Epithelial cell of esophagus (primary cell): ENCODE data around the gene PUS3.

ENCODE experiments used
- DNase-seq: peaks from one replicate; pipeline ENCODE4 v3.0.0; 2010; ENCODE audit warnings: low read depth
- H3K4me3 ChIP-seq: 2 replicates; pipeline ENCODE4 v1.5.1; 2011; ENCODE audit warnings: mild to moderate bottlenecking, low read length, control low read depth
- TF ChIP-seq, protein P1 (sequence below): IDR thresholded peaks from 2 replicates; pipeline ENCODE4 v1.5.1; 2011; ENCODE audit warnings: low read depth, mild to moderate bottlenecking, low read length, control low read depth, inconsistent platforms; ENCODE audit not compliant: insufficient read depth; ENCODE audit errors: missing control alignments

Gene PUS3

DNA sequence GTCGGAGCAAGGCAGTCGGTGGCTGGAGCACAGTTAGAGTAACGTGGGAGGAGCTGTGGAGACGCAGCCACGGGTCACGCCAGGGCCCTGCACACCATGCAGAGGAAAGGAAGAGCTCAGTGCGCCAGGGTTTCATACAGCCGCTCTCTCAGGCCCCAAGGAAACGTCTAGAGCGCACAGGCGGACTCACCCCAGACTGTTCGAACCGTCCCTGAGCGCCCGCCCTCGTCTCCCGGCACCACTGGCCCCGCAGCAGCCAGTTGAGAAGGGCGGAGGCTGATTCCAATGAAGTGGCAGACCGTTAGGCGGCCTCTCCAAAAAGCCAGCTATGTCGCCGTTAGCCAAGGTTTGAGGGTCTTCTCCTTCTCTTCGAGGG, 16.0 kb downstream of the PUS3 start:
- peak; percentile 47 for DNase-seq
- peak overlapping the region; percentile 75 for H3K4me3 ChIP-seq
- TF ChIP-seq, protein P1, sequence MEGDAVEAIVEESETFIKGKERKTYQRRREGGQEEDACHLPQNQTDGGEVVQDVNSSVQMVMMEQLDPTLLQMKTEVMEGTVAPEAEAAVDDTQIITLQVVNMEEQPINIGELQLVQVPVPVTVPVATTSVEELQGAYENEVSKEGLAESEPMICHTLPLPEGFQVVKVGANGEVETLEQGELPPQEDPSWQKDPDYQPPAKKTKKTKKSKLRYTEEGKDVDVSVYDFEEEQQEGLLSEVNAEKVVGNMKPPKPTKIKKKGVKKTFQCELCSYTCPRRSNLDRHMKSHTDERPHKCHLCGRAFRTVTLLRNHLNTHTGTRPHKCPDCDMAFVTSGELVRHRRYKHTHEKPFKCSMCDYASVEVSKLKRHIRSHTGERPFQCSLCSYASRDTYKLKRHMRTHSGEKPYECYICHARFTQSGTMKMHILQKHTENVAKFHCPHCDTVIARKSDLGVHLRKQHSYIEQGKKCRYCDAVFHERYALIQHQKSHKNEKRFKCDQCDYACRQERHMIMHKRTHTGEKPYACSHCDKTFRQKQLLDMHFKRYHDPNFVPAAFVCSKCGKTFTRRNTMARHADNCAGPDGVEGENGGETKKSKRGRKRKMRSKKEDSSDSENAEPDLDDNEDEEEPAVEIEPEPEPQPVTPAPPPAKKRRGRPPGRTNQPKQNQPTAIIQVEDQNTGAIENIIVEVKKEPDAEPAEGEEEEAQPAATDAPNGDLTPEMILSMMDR, result no peak

DNA sequence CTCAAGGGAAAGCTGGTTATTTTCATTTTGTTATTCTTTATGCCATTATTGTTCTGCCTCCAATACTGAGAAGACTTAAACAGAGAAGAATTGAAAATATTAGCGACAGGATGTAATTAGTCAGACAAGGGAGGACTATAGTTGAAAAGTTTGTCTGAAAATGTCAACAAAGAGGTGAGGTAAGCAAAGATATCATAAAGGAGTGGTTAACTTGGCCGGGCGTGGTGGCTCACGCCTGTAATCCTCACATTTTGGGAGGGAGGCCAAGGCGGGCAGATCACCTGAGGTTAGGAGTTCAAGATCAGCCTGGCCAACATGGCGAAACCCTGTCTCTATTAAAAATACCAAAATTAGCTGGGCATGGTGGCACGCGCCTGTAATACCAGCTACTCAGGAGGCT, 19.6 kb downstream of the PUS3 start:
- TF ChIP-seq, protein P1, result no peak
- H3K4me3 ChIP-seq, result no peak overlapping the region
- DNase-seq, result peak; percentile 17

DNA sequence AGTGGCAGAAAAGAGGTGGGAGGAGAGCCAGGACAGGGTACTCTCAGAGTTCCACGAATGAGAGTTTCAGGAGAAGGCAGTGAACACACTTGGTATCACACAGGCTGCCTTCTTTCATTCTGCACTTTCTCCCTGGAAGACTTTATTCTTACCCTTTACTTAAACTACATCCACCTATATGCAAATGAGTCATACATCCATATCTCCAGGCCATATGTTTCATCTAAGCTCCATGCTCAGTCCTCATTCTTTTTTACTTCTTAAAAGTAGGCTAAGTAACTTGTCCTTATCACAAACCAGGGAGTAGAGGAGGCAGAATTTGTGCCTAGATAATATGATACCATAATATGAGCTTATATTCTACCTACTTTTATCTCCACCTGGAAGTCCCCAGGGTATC, 21.7 kb downstream of the PUS3 start:
- TF ChIP-seq, protein P1, result no peak
- peak; percentile 57 for DNase-seq
- no peak overlapping the region for H3K4me3 ChIP-seq

DNA sequence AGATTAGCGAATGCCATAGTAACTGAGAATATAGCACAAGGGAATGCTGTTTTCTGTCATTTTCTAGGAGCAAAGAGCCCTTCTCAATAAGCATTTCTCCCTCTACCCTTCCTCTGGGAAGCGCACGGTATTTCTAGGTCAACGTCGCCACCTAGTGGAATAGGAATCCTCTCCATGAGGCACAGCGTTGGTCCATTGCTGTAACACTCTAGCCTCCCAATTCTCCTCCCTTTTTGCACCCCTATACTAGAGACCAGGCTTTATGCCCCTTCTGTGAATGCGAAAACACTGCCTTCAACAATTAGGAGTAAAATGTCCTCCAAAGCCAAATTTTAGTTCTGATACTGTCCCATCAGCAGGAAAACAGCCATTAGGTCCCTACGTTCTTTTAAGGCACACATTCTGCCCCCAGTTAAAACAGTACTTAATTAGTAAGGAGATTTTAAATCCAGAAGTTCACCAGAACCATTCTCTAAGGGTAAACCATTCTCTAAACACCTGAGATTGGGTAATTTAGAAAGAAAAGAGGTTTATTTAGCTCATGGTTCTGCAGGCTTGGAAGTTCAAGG, 28.4 kb downstream of the PUS3 start:
- TF ChIP-seq, protein P1, result peak; percentile 88
- DNase-seq, result peak; percentile 73
- no peak overlapping the region for H3K4me3 ChIP-seq

DNA sequence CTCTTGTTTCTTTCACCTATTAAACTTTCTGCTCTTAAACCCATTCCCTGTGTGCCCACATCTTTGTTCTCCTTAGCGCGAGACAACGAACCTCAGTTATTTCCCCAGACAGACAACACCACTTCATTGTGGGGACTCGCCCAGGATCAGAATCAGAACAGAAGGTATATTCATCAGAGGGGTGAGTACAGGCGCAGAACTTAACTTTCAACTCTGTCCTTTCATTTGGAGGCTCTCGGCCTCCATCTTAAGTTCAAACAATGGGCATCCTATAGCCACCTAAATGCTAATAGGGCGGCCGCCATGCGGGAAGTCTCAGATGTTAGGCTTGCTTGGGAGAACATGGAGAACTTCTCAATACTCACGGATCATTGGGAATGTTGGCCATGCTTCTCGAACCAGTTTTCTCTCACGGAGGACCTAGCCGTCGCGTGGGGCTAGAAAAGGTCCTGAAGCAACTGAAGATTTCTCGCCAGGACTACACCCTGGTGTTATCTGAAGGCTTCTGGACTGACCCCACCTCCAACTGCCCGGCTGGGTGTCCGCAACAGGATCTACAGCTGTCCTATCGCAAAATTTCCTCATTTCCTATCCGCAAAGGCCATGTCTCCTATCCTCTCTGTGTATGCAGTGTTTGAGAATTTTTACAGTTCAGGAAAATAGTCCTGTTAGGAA, 29.0 kb downstream of the PUS3 start:
- TF ChIP-seq, protein P1, result no peak
- DNase-seq, result no peak
- no peak overlapping the region for H3K4me3 ChIP-seq

DNA sequence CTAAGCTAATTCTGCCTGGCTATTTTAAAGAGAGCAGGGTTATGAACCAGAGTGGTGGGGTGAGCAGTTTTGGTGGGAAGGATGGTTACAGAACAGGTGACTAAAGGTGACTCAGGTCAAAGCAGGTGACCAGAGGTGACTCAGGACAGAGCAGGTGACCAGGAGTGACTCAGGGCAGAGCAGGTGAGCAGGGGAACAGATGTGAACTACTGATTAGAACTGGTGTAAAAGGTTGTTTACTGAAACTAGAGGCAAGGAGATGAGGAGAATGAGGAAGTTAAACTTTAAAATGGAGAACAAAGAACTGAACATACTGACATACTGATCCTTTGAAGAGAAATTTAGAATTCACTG, 30.9 kb downstream of the PUS3 start:
- DNase-seq, result no peak
- H3K4me3 ChIP-seq, result no peak overlapping the region
- TF ChIP-seq, protein P1, result no peak
